Measurements from ENCODE around the gene TMPRSS12.
"Not testable (repeated sequence)": the region's sequence is repeated elsewhere in the genome, so short reads cannot be mapped to it uniquely, and the experiment has no call there.

TMPRSS12 gene

DNA sequence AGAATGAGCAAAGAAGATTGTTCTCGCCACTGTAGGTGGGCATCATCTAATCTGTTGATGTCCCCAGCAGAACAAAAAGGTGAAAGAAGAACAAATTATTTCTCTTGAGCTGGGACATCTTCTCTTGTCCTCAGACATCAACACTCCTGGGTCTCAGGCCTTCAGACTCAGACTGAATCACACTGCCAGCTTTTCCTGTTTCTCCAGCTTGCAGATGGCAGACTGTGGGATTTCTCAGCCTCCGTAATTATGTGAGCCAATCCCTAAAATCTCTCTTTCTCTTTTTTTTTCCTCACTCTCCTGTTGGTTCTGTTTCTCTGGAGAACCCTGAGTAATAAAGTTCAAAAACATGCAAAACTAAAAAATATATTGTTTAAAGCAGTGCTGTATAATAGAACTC lies 3.7 kb upstream of the TMPRSS12 start:
- DNase-seq: no peak
- no peaks in the 10 kb centered on the region for H3K27me3 ChIP-seq
- H3K4me3 ChIP-seq (ENCODE audit: low read depth, low read length): no peak overlapping the region
- no peaks in the 10 kb centered on the region for H3K9me3 ChIP-seq
- TF ChIP-seq, protein P1, sequence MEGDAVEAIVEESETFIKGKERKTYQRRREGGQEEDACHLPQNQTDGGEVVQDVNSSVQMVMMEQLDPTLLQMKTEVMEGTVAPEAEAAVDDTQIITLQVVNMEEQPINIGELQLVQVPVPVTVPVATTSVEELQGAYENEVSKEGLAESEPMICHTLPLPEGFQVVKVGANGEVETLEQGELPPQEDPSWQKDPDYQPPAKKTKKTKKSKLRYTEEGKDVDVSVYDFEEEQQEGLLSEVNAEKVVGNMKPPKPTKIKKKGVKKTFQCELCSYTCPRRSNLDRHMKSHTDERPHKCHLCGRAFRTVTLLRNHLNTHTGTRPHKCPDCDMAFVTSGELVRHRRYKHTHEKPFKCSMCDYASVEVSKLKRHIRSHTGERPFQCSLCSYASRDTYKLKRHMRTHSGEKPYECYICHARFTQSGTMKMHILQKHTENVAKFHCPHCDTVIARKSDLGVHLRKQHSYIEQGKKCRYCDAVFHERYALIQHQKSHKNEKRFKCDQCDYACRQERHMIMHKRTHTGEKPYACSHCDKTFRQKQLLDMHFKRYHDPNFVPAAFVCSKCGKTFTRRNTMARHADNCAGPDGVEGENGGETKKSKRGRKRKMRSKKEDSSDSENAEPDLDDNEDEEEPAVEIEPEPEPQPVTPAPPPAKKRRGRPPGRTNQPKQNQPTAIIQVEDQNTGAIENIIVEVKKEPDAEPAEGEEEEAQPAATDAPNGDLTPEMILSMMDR (IDR thresholded peaks at IDR 0.05; ENCODE audit: low read depth, low read length): no peak
- H3K36me3 ChIP-seq: no peaks in the 10 kb centered on the region
- no peaks in the 10 kb centered on the region for H3K4me1 ChIP-seq

DNA sequence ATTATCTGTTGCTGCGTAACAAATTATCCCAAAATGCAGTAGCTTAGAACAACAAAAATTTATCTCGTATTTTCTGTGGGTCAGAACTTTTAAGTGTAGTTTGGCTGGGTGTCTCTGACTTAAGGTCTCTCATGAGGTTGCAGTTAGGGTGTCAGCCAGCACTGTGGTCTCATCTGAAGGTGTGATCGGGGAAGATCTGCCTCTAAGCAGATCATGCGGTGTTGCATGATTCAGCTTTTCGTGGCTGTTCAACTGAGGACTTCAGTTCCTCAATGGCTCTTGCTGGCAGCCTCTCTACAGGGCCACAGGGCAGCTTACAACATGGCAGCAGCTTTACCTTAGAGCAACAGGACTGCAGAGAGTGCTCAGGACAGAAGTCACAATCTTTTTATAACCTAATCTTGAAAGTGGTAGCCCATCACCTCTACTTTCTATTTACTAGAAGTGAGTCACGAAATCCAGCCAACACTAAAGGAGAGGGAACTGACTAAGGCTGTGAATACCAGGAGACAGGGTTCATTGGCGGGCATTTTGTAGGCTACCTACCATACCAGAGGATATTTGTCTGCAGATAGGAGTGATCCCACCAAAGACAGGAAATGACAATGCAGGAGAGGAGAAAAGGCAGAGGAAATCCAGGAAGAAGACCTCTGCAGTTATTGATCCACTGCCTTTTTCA lies 1.8 kb upstream of the TMPRSS12 start:
- Histone ChIP-seq H3K4me3 (ENCODE audit: low read depth, low read length) (no peak overlapping the region), H3K27me3 (no peaks in the 10 kb centered on the region), H3K36me3 (no peaks in the 10 kb centered on the region), H3K9me3 (no peaks in the 10 kb centered on the region), H3K4me1 (peaks cover 4% of the 10 kb centered on the region; the same call in 1 of the 2 replicates)
- TF ChIP-seq, protein P1 (IDR thresholded peaks at IDR 0.05; ENCODE audit: low read depth, low read length): no peak
- no peak for DNase-seq

DNA sequence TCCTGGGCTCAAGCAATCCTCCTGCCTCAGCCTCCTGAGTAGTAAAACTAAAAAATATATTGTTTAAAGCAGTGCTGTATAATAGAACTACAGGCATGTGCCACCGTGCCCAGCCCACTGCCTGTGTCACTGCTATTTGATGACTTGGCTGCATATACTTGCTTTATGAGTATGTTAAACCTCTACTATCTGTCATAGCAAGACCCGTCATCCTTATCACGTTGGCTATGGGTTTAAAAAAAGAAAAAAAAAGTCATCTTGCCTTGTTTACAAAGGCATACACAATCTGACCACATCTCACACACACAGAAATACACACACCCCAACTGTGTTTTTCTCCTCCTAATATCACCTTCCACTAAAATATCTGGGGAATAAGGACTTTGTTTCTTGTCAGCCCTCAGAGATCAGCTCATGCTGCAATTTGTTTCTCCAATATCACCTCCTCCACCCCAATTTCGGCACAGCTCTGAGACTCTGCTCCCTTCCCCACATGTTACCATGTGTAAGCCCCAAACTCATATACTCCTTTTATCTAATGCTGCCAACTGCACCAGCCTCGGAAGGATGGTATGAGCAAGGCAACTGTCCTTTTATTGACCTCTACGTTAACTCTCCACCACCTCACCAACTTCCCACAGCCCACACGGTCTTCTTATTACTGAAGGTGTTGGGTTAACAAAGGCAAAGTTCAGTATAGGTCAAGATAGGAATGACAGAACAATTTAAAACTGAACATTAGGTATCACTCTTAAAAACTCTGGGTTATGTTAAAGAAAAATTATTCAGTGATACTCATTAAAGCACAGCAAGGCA lies 802 bp upstream of the TMPRSS12 start:
- peaks cover 4% of the 10 kb centered on the region; the same call in 1 of the 2 replicates for H3K4me1 ChIP-seq
- DNase-seq: no peak
- H3K9me3 ChIP-seq: no peaks in the 10 kb centered on the region
- H3K27me3 ChIP-seq: no peaks in the 10 kb centered on the region
- TF ChIP-seq, protein P1 (IDR thresholded peaks at IDR 0.05; ENCODE audit: low read depth, low read length): no peak
- no peak overlapping the region for H3K4me3 ChIP-seq (ENCODE audit: low read depth, low read length)
- H3K36me3 ChIP-seq: no peaks in the 10 kb centered on the region

DNA sequence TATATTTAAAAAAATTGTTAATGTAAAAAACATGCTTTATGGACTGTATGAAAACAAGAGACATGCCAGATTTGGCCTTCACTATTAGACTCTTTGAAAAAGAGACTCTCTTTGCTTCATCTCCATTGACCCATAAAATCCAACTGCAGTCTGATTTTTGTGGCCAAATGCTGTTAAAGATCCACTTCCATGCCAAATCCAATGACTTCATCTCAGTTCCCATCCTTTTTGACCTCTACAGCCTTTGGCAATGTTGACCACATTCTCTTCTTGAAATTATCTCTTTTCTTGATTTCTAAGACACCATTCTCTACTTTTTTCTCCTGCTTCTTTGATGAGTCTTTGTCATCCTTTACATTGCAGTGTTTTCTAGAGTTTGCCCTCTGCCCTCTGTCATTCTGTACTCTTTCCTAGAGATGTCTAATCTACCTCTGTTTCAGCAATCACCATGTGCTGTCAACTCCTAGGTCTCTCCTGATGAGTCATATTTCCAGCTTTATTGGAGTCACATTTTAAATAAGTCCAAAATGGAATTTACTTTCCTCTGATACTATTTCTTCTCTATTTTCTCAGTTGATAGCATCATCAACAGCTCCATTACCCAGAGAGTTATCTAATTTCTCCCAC lies 2.4 kb downstream of the TMPRSS12 start:
- no peak for DNase-seq
- no peaks in the 10 kb centered on the region for H3K27me3 ChIP-seq
- TF ChIP-seq, protein P1 (IDR thresholded peaks at IDR 0.05; ENCODE audit: low read depth, low read length): no peak
- H3K4me3 ChIP-seq (ENCODE audit: low read depth, low read length): no peak overlapping the region
- H3K9me3 ChIP-seq: no peaks in the 10 kb centered on the region
- H3K36me3 ChIP-seq: no peaks in the 10 kb centered on the region
- peaks cover 4% of the 10 kb centered on the region; the same call in 1 of the 2 replicates for H3K4me1 ChIP-seq

DNA sequence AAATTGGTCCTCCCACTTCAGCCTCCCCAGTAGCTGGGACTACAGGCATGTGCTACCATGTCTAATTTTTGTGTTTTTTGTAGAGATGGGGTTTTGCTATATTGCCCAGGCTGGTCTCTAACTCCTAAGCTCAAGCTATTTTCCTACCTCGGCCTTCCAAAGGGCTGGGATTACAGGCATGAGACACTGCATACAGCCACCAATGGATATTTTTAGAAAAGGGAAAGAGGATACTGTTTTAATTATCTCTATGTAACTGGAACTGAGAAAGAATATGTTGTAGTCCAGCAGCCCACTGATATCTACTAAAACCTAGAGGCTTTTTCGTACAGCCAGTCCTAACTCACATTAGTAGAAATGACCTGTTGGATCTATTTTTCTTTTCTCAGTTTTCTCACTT lies 6.2 kb downstream of the TMPRSS12 start:
- H3K27me3 ChIP-seq: no peaks in the 10 kb centered on the region
- no peak for DNase-seq
- no peaks in the 10 kb centered on the region for H3K36me3 ChIP-seq
- peaks cover 4% of the 10 kb centered on the region; the same call in 1 of the 2 replicates for H3K4me1 ChIP-seq
- no peak overlapping the region for H3K4me3 ChIP-seq (ENCODE audit: low read depth, low read length)
- H3K9me3 ChIP-seq: no peaks in the 10 kb centered on the region
- TF ChIP-seq, protein P1 (IDR thresholded peaks at IDR 0.05; ENCODE audit: low read depth, low read length): no peak

DNA sequence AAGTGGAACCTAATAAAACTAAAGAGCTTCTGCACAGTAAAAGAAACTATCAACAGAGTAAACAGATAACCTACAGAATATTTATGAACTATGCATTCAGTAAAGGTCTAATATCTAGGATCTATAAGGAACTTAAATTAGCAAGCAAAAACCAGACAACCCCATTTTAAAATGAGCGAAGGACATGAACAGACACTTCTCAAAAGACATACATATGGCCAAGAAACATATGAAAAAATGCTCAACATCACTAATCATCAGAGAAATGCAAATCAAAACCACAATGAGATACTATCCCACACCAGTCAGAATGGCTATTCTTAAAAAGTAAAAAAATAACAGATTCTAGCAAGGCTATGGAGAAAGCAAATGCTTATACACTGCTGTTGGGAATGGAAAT lies 12.5 kb downstream of the TMPRSS12 start:
- H3K36me3 ChIP-seq; DNase-seq; H3K4me3 ChIP-seq (ENCODE audit: low read depth, low read length); H3K9me3 ChIP-seq; H3K27me3 ChIP-seq; H3K4me1 ChIP-seq: not testable (repeated sequence)

DNA sequence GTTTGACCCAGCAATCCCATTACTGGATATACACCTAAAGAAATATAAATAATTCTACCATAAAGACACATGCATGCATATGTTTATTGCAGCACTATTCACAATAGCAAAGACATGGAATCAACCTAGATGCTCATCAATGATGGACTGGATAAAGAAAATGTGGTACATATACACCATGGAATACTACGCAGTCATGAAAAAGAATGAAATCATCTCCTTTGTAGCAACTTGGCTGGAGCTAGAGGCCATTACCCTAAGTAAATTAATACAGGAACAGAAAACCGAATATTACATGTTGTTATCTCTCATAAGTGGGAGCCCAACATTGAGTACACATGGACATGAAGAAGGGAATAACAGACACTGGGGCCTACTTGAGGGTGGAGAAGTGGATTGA lies 13.0 kb downstream of the TMPRSS12 start:
- H3K9me3 ChIP-seq; H3K4me1 ChIP-seq; H3K27me3 ChIP-seq; DNase-seq; H3K36me3 ChIP-seq; H3K4me3 ChIP-seq (ENCODE audit: low read depth, low read length): not testable (repeated sequence)
